GM23338 (cell line): Measurements from ENCODE around the gene NAP1L4.

Source experiments
- EZH2 ChIP-seq: fragments of 200-600 bp; sonication (generic); IDR thresholded peaks from one replicate; pipeline ENCODE4 v1.8.0; 2017; ENCODE audit warnings: antibody characterized with exemption, mild to moderate bottlenecking, low read depth; ENCODE audit not compliant: unreplicated experiment
- TF ChIP-seq, protein P1 (sequence below), 2 experiments: fragments of 200-600 bp in 1 of 2; sonication (generic) in 1 of 2; conservative IDR thresholded peaks; 2 replicates each; pipeline versions ENCODE4 v1.5.1 to v1.6.1; 2016 to 2017; ENCODE audit warnings: antibody characterized with exemption in 2 of 2, low read depth in 2 of 2, mild to moderate bottlenecking in 2 of 2, moderate library complexity in 1 of 2

DNA sequence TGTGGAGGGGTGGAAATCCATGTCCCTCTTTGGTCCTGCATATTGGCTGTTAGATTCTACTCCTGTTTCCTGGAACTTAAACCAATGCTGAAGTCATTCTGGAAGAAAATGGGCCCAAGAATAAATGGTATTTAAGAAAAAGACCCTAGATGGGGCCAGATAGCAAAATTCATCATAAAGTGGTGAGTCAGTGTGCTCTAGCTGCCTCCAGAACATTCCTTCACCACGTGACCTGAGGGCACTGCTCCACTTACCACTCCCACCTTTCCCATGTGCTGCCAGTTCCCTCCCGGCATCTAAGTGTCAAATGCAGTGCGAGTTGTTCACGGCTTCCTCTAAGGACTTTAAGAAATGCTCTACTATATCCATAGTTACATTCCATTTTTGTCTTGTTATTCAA, 30.9 kb upstream of the NAP1L4 start:
- no peak for TF ChIP-seq EZH2
- TF ChIP-seq, protein P1, sequence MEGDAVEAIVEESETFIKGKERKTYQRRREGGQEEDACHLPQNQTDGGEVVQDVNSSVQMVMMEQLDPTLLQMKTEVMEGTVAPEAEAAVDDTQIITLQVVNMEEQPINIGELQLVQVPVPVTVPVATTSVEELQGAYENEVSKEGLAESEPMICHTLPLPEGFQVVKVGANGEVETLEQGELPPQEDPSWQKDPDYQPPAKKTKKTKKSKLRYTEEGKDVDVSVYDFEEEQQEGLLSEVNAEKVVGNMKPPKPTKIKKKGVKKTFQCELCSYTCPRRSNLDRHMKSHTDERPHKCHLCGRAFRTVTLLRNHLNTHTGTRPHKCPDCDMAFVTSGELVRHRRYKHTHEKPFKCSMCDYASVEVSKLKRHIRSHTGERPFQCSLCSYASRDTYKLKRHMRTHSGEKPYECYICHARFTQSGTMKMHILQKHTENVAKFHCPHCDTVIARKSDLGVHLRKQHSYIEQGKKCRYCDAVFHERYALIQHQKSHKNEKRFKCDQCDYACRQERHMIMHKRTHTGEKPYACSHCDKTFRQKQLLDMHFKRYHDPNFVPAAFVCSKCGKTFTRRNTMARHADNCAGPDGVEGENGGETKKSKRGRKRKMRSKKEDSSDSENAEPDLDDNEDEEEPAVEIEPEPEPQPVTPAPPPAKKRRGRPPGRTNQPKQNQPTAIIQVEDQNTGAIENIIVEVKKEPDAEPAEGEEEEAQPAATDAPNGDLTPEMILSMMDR (conservative IDR thresholded peaks at IDR 0.05; ENCODE audit: low read depth in 2 of 2), result no peak
